GM12874 (cell line): Measurements from ENCODE around the gene UROC1.

Experiments
- TF ChIP-seq, protein P1 (sequence below): IDR thresholded peaks from 2 replicates; pipeline ENCODE4 v1.5.1; 2011; ENCODE audit warnings: low read depth, mild to moderate bottlenecking, control low read depth, low read length, moderate library complexity; ENCODE audit not compliant: insufficient read depth

UROC1 gene

DNA sequence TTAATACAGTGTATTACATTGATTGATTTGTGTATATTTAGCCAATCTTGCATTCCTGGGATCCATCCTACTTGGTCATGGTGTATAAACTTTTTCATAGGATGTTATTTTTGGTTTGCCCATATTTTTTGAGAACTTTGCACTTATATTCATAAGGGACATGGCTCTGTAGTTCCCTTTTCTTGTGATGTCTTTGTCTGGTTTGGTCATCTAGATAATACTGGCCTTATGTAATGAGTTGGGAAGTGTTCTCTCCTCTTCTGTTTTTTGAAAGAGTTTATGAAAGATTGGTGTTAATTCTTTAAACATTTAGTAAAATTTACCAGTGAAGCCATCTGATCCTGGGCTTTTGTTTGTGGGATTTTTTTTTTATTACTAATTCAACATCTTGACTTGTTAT, 15.9 kb upstream of the UROC1 start:
- TF ChIP-seq, protein P1, sequence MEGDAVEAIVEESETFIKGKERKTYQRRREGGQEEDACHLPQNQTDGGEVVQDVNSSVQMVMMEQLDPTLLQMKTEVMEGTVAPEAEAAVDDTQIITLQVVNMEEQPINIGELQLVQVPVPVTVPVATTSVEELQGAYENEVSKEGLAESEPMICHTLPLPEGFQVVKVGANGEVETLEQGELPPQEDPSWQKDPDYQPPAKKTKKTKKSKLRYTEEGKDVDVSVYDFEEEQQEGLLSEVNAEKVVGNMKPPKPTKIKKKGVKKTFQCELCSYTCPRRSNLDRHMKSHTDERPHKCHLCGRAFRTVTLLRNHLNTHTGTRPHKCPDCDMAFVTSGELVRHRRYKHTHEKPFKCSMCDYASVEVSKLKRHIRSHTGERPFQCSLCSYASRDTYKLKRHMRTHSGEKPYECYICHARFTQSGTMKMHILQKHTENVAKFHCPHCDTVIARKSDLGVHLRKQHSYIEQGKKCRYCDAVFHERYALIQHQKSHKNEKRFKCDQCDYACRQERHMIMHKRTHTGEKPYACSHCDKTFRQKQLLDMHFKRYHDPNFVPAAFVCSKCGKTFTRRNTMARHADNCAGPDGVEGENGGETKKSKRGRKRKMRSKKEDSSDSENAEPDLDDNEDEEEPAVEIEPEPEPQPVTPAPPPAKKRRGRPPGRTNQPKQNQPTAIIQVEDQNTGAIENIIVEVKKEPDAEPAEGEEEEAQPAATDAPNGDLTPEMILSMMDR, result no peak

DNA sequence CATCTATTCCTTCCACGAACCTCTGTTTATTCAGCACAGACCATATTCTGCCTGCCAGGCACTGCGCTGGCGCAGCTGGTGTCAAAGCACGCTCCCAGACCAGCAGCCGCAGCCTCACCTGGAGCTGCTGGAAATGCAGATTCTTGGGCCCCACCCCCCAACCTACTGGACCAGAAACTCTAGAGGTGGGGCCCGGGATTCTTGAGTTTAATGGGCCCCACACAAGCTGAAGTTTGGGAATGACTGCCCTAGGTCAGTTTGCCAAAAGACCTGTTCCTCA, 13.4 kb upstream of the UROC1 start:
- TF ChIP-seq, protein P1, result no peak

DNA sequence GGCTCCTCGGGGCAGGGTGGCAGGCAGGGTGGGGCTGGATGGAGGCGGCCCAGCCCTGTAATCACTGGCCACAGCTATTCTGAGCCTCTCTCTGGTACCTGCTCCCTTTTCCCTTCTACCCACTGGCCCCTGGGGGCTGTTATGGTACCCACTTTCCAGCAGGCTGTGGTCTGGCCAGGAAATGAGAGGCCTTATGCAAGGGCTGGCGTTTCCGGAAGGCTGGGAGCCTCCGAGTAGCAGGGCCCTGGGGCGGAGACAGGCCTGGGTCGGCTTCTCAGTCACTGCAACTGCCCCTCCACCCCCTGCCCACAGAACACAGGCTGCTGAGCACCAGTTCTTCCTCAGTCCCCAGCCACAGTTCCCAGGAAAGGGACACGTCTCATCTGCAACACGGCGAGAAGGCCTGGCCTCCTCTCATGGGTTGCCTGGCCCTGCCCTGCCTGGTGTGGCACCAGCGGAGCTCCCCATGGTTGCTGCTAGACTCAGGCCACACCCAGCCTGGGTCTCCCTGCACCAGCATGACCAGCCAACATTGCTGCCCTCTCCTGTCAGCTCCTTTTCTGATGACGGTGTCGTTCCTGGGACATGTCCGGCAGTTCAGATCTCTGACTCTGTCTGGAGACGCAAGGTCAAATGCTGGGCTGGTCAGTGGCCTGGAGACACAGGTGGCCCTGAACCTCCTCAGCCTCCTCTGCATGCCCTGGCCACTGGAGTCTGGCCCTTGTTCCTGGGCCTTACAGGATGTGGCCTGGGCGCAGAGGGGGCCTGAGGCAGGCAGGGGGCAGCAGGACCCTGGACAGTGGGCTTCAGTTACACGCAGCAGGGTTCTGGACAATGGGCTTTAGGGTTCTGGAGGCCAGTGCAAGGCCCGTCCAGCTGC, 12.8 kb upstream of the UROC1 start:
- TF ChIP-seq, protein P1, result no peak

DNA sequence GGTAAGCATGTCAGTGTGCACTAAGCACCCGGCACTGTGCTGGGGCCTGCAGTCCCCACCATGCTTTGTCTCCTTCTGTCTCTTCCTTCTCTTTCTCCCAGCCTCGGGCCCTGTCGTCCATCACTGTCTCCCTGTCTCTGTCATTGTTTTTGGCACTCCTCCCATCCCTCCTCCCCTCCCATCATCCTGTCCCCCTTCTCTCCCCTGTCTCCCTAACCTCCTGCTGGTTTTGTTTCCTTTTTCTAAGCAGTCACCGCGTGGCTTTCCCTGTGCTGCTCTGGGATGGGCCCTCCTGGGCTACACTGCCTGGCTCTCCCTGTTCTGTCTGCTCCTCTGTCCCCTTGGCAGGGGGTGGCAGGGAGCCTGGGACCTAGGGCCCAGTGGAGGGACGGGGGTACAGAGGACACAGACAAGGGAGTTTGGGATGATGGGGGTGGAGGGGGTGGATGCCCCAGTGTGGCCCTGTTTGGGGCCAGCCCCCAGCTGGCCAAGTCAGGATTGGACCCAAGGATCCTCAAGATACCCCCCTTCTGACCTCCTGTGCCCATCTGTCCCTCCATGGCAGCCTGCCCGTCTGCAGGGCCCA, 12.1 kb upstream of the UROC1 start:
- TF ChIP-seq, protein P1, result no peak

DNA sequence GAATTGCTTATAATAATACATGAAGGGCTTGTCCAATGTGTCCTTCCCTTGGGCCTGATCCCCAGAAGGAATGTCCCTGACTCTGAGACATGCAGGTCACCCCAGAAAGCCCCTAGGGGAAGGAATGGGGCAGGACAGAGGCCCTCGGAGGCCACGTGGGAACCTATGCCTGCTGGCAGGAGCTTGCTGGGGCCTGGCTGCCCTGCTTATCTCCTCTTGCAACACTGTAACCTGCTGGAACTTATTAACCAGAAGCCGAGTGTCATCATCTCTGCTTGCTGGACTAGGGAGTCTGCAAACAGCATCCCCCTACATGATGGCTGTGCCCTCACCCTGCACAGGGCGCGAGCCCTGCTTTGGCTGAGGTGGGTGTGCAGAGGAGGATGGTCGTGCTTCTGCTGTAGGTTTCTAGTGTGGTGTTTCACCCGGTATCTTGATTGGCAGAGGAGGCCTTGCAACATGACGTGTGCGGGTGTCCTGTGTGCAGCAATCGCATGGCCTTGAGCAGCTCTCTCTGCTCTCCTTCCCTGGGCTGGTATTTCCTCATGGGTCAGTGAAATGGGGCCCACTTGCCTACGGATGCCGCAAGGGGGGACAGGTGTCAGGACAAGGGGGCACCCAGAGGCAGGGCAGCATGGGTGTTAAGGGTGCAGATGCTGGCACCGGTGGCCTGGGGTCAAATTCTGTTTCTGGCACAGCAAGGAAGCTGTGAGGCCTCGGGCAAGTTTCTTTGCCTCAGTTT, 11.4 kb upstream of the UROC1 start:
- TF ChIP-seq, protein P1, result no peak

DNA sequence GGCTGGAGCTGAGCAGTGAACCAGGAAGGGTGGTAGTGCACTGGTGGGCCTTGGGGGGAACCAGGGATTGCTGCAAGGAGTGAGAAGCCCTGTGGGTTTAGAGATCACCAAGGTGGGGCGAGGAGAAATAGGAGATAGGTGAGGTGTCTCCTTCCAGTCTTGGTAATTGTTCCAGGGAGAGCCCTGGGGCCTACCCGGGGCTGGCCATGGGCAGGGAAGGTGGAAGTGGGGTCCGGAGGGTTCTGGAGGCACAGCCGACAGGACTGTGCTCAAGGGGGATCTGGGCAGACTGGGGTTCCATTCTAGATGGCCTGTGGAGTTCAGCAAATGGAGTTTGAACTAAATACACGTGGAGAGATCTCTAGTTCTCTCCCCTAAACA, 10.8 kb upstream of the UROC1 start:
- TF ChIP-seq, protein P1, result no peak

DNA sequence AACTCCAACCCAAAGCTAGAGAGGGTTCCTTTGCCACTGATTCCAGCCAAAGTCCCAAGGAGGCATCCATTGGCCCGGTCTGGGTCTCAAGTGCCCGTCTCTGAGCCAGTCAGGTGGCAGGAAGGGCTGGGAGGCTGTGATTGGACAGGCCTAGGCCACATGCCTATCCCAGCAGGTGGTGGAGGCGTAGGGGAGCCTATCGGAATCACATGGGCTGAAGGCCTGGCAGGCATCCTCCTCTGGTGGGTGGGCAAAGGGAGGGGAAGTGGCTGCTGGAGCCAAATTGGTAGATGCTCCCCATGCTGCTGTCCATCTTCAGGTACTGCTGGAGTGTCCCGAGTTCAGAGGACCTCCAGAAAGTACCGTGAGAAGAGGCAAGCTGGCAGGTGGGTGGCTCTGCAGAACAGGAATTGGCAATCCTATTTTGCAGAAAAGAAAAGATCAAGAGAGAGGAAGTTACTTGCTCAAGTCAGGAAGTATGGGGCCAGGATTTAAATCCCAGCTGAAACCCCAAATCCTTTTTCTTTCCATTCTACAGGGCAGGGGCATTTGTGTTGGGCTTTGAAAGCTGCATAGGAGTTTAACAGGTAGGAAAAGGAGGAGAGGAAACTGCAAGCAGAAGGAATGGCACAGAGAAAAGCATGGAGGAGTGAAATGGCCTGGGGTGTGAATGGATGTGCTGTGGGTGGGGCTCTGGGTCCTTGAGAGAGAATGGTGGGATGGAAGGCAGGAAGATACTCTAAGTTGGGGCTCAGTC, 10.1 kb upstream of the UROC1 start:
- TF ChIP-seq, protein P1, result no peak
